GM23338 (cell line): ENCODE results near the gene GCDH. TPM values are rescaled to one million over a fixed set of nuclear protein-coding genes. Genes with fewer than 3 reads are reported as not detected.

ENCODE experiments used
- ATAC-seq: fragments of 200-7000 bp; cut with Tn5 transposase; 3 replicates; pipeline ENCODE4 v1.9.1; 2020
- DNase-seq: peaks from one replicate; pipeline ENCODE4 v3.0.0-alpha.2; 2015; ENCODE audit warnings: low spot score
- H2AFZ ChIP-seq: fragments of 200-600 bp; sonication (generic); 2 replicates; pipeline ENCODE4 v1.8.0; 2016; ENCODE audit warnings: antibody characterized with exemption, mild to moderate bottlenecking, moderate library complexity
- H3F3A ChIP-seq: fragments of 200-600 bp; sonication (generic); replicated peaks from 2 replicates; pipeline ENCODE4 v1.8.0; 2017; ENCODE audit warnings: antibody characterized with exemption, mixed run types, low read depth
- H3K27ac ChIP-seq: fragments of 200-600 bp; sonication (generic); 2 replicates; pipeline ENCODE4 v1.6.1; 2016; ENCODE audit warnings: low read depth
- H3K27me3 ChIP-seq: fragments of 200-600 bp; sonication (generic); 2 replicates; pipeline ENCODE4 v1.8.0; 2016; ENCODE audit warnings: mild to moderate bottlenecking, mixed run types, moderate library complexity; ENCODE audit not compliant: insufficient read depth
- H3K36me3 ChIP-seq: fragments of 200-600 bp; sonication (generic); 2 replicates; pipeline ENCODE4 v1.8.0; 2016; ENCODE audit warnings: mild to moderate bottlenecking; ENCODE audit not compliant: insufficient read depth
- H3K4me1 ChIP-seq: fragments of 200-600 bp; sonication (generic); 2 replicates; pipeline ENCODE4 v1.8.0; 2016; ENCODE audit warnings: mild to moderate bottlenecking, moderate library complexity; ENCODE audit not compliant: insufficient read depth
- H3K4me2 ChIP-seq: fragments of 200-600 bp; sonication (generic); 2 replicates; pipeline ENCODE4 v1.7.1; 2017; ENCODE audit warnings: mixed run types
- H3K4me3 ChIP-seq: fragments of 200-600 bp; sonication (generic); 2 replicates; pipeline ENCODE4 v1.6.1; 2016; ENCODE audit warnings: mixed run types
- H3K79me2 ChIP-seq: fragments of 200-600 bp; sonication (generic); replicated peaks from 2 replicates; pipeline ENCODE4 v1.8.0; 2017; ENCODE audit warnings: mild to moderate bottlenecking; ENCODE audit not compliant: insufficient read depth
- H3K9me2 ChIP-seq: fragments of 200-600 bp; sonication (generic); 2 replicates; pipeline ENCODE4 v1.8.0; 2017; ENCODE audit not compliant: insufficient read depth
- H4K20me1 ChIP-seq: fragments of 200-600 bp; sonication (generic); replicated peaks from 2 replicates; pipeline ENCODE4 v1.8.0; 2017; ENCODE audit warnings: mild to moderate bottlenecking; ENCODE audit not compliant: insufficient read depth
- H3K27ac Mint-ChIP-seq: 2 replicates; pipeline ENCODE4 v1.8.0; 2020; ENCODE audit warnings: inconsistent platforms, mild to moderate bottlenecking, moderate library complexity, mixed read lengths
- H3K27me3 Mint-ChIP-seq: 3 replicates; pipeline ENCODE4 v1.8.0; 2022; ENCODE audit warnings: low read depth, mild to moderate bottlenecking, moderate library complexity, mixed read lengths, inconsistent platforms; ENCODE audit not compliant: insufficient read depth, poor library complexity
- H3K36me3 Mint-ChIP-seq: 3 replicates; pipeline ENCODE4 v1.8.0; 2021; ENCODE audit warnings: low read depth, mild to moderate bottlenecking, inconsistent platforms, moderate library complexity, mixed read lengths
- H3K4me1 Mint-ChIP-seq: 3 replicates; pipeline ENCODE4 v1.8.0; 2020; ENCODE audit warnings: mild to moderate bottlenecking, inconsistent platforms, mixed read lengths
- H3K4me3 Mint-ChIP-seq: 3 replicates; pipeline ENCODE4 v1.8.0; 2021; ENCODE audit warnings: moderate library complexity, mild to moderate bottlenecking, inconsistent platforms, mixed read lengths
- H3K9me3 Mint-ChIP-seq: 3 replicates; pipeline ENCODE4 v1.8.0; 2020; ENCODE audit warnings: moderate library complexity, mild to moderate bottlenecking, inconsistent platforms, mixed read lengths
- CREB1 ChIP-seq: fragments of 250-450 bp; sonication (Bioruptor Pico); IDR thresholded peaks from 2 replicates; pipeline ENCODE4 v1.5.0; 2020; ENCODE audit warnings: low read depth, mild to moderate bottlenecking, moderate library complexity
- ETS1 ChIP-seq: IDR thresholded peaks from 2 replicates; pipeline ENCODE4 v1.6.1; 2016; ENCODE audit warnings: antibody characterized with exemption
- EZH2 ChIP-seq: fragments of 200-600 bp; sonication (generic); IDR thresholded peaks from one replicate; pipeline ENCODE4 v1.8.0; 2017; ENCODE audit warnings: antibody characterized with exemption, mild to moderate bottlenecking, low read depth; ENCODE audit not compliant: unreplicated experiment
- EZH2phosphoT487 ChIP-seq: fragments of 200-600 bp; sonication (generic); IDR thresholded peaks from one replicate; pipeline ENCODE4 v1.8.1; 2018; ENCODE audit warnings: antibody characterized with exemption; ENCODE audit not compliant: unreplicated experiment
- JUNB ChIP-seq: IDR thresholded peaks from one replicate; pipeline ENCODE4 v1.6.1; 2016; ENCODE audit warnings: antibody characterized with exemption; ENCODE audit not compliant: unreplicated experiment
- NANOG ChIP-seq: IDR thresholded peaks from 2 replicates; pipeline ENCODE4 v1.6.1; 2016; ENCODE audit warnings: antibody characterized with exemption, borderline replicate concordance
- POLR2AphosphoS5 ChIP-seq: IDR thresholded peaks from 2 replicates; pipeline ENCODE4 v1.6.1; 2016; ENCODE audit warnings: antibody characterized with exemption, low read depth
- REST ChIP-seq: IDR thresholded peaks from one replicate; pipeline ENCODE4 v1.6.1; 2018; ENCODE audit warnings: antibody characterized with exemption; ENCODE audit not compliant: unreplicated experiment
- STAT1 ChIP-seq: IDR thresholded peaks from one replicate; pipeline ENCODE4 v1.6.1; 2016; ENCODE audit warnings: antibody characterized with exemption; ENCODE audit not compliant: unreplicated experiment
- ZNF114 ChIP-seq: fragments of 250-450 bp; sonication (Bioruptor Pico); IDR thresholded peaks from 2 replicates; pipeline ENCODE4 v1.5.0; 2020; ENCODE audit warnings: mild to moderate bottlenecking, moderate library complexity
- ZNF331 ChIP-seq: fragments of 250-450 bp; sonication (Bioruptor Pico); IDR thresholded peaks from 2 replicates; pipeline ENCODE4 v1.5.0; 2020; ENCODE audit warnings: low read depth, mild to moderate bottlenecking, moderate library complexity
- ZNF462 ChIP-seq: fragments of 250-450 bp; sonication (Bioruptor Pico); IDR thresholded peaks from 2 replicates; pipeline ENCODE4 v1.5.0; 2020; ENCODE audit warnings: mild to moderate bottlenecking, moderate library complexity
- long read RNA-seq: library from polyadenylated mRNA; unstranded; transcript quantifications from one replicate; pipeline ENCODE4 v2.0.0, GENCODE V29; 2020; ENCODE audit not compliant: unreplicated experiment
- polyA plus RNA-seq: library from polyadenylated mRNA; unstranded; fragments of >200 nt; fragmentation: Nextera tagmentation; extraction: Ambion mirVana; gene quantifications from 2 replicates; pipeline ENCODE4 v1.2.1, GENCODE V29; 2016
- total RNA-seq: library from RNA; depleted of rRNA; stranded (reverse); fragments of >200 nt; shearing (Covaris generic); gene quantifications from 2 replicates; pipeline ENCODE4 v1.2.3, GENCODE V29; 2014; rRNA removed
- TF ChIP-seq, protein P1 (sequence below), 2 experiments: fragments of 200-600 bp in 1 of 2; sonication (generic) in 1 of 2; conservative IDR thresholded peaks; 2 replicates each; pipeline versions ENCODE4 v1.5.1 to v1.6.1; 2016 to 2017; ENCODE audit warnings: antibody characterized with exemption in 2 of 2, low read depth in 2 of 2, mild to moderate bottlenecking in 2 of 2, moderate library complexity in 1 of 2

GCDH gene
- total RNA-seq (73.3 and 99.8 TPM in 2 replicates), polyA plus RNA-seq (51.5 and 54.1 TPM in 2 replicates)
- long read RNA-seq, transcript GCDH-216 (11 exons, 1,867 nt), result minor isoform, 10 of 75 reads
- long read RNA-seq, transcript GCDH-201 (12 exons, 1,956 nt), result major isoform, 42 of 75 reads
- long read RNA-seq, partial matches to known transcripts, result 5 of 75 reads
- long read RNA-seq, other reads (novel, unspliced or antisense), result 15 of 75 reads

- Histone ChIP-seq H3F3A (peaks cover 9% of the 10 kb centered on the region), H3K9me2 (no peaks in the 10 kb centered on the region), H3K27ac (no peak within 1 kb of the TSS), H3K4me2 (peak within 1 kb of the TSS; percentile 97), H3K27me3 (peaks cover 14% of the 10 kb centered on the region), H3K4me1 (peaks cover 6% of the 10 kb centered on the region; the same call in 1 of the 2 replicates), H2AFZ (no peak within 1 kb of the TSS), H4K20me1 (peaks cover 7% of the 10 kb centered on the region), H3K36me3 (peaks cover 10% of the 10 kb centered on the region), H3K4me3 (peak within 1 kb of the TSS; percentile 64), H3K79me2 (peaks cover 15% of the 10 kb centered on the region)
- peak; percentile 100 for DNase-seq
- H3K27ac Mint-ChIP-seq, result peak within 1 kb of the TSS; percentile 99
- peaks cover 30% of the 10 kb centered on the region for H3K27me3 Mint-ChIP-seq
- peaks cover 11% of the 10 kb centered on the region for H3K4me1 Mint-ChIP-seq
- peaks cover 3% of the 10 kb centered on the region; the same call in 2 of the 3 replicates for H3K9me3 Mint-ChIP-seq
- peak within 1 kb of the TSS; percentile 100 for H3K4me3 Mint-ChIP-seq
- ATAC-seq, result peak; percentile 93
- TF ChIP-seq ZNF462 (CRISPR knock-in tag), result no peak
- TF ChIP-seq ETS1, result 0 out of 2 replicates have a peak, but pooled peaks have one; percentile 8
- TF ChIP-seq ZNF114 (CRISPR knock-in tag), result no peak
- TF ChIP-seq CREB1 (CRISPR knock-in tag), result peak; percentile 94
- TF ChIP-seq NANOG, result no peak
- TF ChIP-seq JUNB, result no peak
- TF ChIP-seq STAT1, result no peak
- no peak for TF ChIP-seq EZH2
- TF ChIP-seq EZH2phosphoT487, result no peak
- no peak for TF ChIP-seq ZNF331 (CRISPR knock-in tag)
- TF ChIP-seq, protein P1, sequence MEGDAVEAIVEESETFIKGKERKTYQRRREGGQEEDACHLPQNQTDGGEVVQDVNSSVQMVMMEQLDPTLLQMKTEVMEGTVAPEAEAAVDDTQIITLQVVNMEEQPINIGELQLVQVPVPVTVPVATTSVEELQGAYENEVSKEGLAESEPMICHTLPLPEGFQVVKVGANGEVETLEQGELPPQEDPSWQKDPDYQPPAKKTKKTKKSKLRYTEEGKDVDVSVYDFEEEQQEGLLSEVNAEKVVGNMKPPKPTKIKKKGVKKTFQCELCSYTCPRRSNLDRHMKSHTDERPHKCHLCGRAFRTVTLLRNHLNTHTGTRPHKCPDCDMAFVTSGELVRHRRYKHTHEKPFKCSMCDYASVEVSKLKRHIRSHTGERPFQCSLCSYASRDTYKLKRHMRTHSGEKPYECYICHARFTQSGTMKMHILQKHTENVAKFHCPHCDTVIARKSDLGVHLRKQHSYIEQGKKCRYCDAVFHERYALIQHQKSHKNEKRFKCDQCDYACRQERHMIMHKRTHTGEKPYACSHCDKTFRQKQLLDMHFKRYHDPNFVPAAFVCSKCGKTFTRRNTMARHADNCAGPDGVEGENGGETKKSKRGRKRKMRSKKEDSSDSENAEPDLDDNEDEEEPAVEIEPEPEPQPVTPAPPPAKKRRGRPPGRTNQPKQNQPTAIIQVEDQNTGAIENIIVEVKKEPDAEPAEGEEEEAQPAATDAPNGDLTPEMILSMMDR (conservative IDR thresholded peaks at IDR 0.05; ENCODE audit: low read depth in 2 of 2), result no peak
- TF ChIP-seq REST, result no peak
- peak; percentile 77 for TF ChIP-seq POLR2AphosphoS5
- H3K36me3 Mint-ChIP-seq, result peaks cover 33% of the 10 kb centered on the region
Observed at GRCh38 chr19:12890787-12891552, at the start of gene GCDH. Gene GCDH, plus strand, starts transcription at chr19:12891160. Its CDS starts 145 bp downstream, at chr19:12891305.
